IPS-18a (cell line): ENCODE data around the gene GALNT2.

Experiments
- H3K27ac ChIP-seq: one replicate; pipeline ENCODE4 v1.5.1; 2013; ENCODE audit warnings: low read length
- H3K27me3 ChIP-seq: one replicate; pipeline ENCODE4 v1.6.1; 2013; ENCODE audit warnings: mild to moderate bottlenecking, low read length; ENCODE audit not compliant: control insufficient read depth, insufficient read depth
- H3K36me3 ChIP-seq: one replicate; pipeline ENCODE4 v1.6.1; 2013; ENCODE audit warnings: low read depth, low read length; ENCODE audit not compliant: control insufficient read depth
- H3K4me1 ChIP-seq: one replicate; pipeline ENCODE4 v1.6.1; 2013; ENCODE audit warnings: low read depth, low read length; ENCODE audit not compliant: control insufficient read depth
- H3K4me3 ChIP-seq: one replicate; pipeline ENCODE4 v1.5.1; 2013; ENCODE audit warnings: low read length
- H3K9ac ChIP-seq: one replicate; pipeline ENCODE4 v1.6.1; 2013; ENCODE audit warnings: mild to moderate bottlenecking, low read length, moderate library complexity
- H3K9me3 ChIP-seq: one replicate; pipeline ENCODE4 v1.6.1; 2013; ENCODE audit warnings: low read depth, low read length; ENCODE audit not compliant: control insufficient read depth

The GALNT2 gene

DNA sequence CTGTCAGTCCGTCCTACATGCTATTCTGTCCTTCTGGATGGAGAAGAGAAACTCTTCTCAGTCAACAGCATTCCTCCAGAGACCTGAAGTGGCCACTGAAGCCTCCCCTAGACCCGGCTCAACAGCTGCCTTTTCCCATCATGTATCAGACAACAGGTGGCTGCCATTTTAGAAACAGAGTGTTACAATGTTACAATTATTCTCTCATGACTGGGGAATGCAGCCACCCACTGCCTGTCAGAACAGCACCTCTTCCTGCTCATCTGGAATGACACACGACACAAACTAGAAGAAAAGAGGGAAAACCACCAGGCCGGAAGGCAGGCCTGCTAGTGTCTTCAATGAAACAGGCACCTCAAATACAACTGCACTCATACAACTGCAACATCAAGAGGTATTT, 253.8 kb downstream of the GALNT2 start:
- Histone ChIP-seq H3K4me1 (no peaks in the 10 kb centered on the region), H3K4me3 (no peak overlapping the region), H3K27me3 (no peaks in the 10 kb centered on the region), H3K9me3 (no peaks in the 10 kb centered on the region), H3K27ac (no peak overlapping the region), H3K36me3 (peaks cover 18% of the 10 kb centered on the region), H3K9ac (no peak overlapping the region)

DNA sequence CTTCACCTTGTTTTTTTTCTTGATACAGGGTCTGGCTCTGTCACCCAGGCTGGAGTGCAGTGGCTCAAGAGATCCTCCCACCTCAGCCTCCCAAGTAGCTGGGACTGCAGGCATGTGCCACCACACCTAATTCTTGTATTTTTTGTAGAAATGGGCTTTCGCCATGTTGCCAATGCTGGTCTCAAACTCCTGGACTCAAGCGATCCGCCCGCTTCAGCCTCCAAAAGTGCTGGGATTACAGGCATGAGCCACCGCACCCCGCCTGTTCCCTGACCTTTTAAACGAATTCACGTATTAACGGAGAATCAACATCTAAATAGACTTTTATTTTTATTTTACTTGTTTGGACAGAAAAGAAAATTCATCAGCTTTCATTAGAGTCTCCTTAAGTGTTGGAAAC, 254.3 kb downstream of the GALNT2 start:
- Histone ChIP-seq H3K4me1 (no peaks in the 10 kb centered on the region), H3K36me3 (peaks cover 18% of the 10 kb centered on the region), H3K9ac (no peak overlapping the region)

GRCh38 chr1:230321741-230322420, 254.8 kb downstream of the GALNT2 start:
- H3K27me3 ChIP-seq: no peaks in the 10 kb centered on the region
- H3K4me3 ChIP-seq: no peak overlapping the region
- no peak overlapping the region for H3K9ac ChIP-seq
- no peak overlapping the region for H3K27ac ChIP-seq
- no peaks in the 10 kb centered on the region for H3K9me3 ChIP-seq
- H3K36me3 ChIP-seq: peaks cover 18% of the 10 kb centered on the region
- no peaks in the 10 kb centered on the region for H3K4me1 ChIP-seq

More for the DNA sequence above, 254.3 kb downstream of the GALNT2 start:
- Histone ChIP-seq H3K27ac (no peak overlapping the region), H3K4me3 (no peak overlapping the region), H3K27me3 (no peaks in the 10 kb centered on the region), H3K9me3 (no peaks in the 10 kb centered on the region)

- no peaks in the 10 kb centered on the region for H3K9me3 ChIP-seq
- H3K4me1 ChIP-seq: no peaks in the 10 kb centered on the region
- no peak overlapping the region for H3K4me3 ChIP-seq
- H3K9ac ChIP-seq: no peak overlapping the region
- no peaks in the 10 kb centered on the region for H3K27me3 ChIP-seq
- H3K36me3 ChIP-seq: peaks cover 18% of the 10 kb centered on the region
- no peak overlapping the region for H3K27ac ChIP-seq
Observed at GRCh38 chr1:230322421-230322756, 255.4 kb downstream of the GALNT2 start.

DNA sequence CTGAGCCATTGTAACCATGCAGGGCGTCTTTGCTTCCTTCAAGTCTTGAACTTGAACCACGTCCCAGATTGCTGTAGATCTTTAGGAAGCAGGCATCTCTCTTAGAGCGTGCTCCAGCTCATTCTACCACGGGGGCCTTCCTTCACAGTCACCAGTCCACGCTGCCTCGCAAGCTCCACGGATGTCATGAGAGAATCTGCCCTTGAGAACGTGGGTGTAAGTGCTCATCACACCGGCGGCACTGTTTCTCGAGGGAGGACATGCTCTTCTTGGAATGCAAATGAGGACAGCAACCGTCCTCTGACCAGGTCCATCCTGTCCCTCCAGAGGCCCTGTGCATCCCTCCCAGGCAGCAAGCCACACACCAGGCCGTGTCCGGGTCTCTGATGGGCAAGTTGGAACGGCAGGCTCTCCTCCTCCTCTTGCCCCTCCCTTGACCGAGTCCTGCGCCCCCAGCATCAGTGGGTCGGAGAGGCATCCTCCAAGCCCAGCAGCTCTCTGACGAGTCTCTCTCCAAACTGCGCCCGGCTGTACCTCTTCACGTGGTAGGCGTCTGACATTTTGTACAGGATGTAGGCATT, 256.0 kb downstream of the GALNT2 start:
- peaks cover 2% of the 10 kb centered on the region for H3K4me1 ChIP-seq
- H3K4me3 ChIP-seq: no peak overlapping the region
- H3K27ac ChIP-seq: no peak overlapping the region
- H3K36me3 ChIP-seq: peaks cover 18% of the 10 kb centered on the region
- H3K9me3 ChIP-seq: no peaks in the 10 kb centered on the region
- no peaks in the 10 kb centered on the region for H3K27me3 ChIP-seq
- no peak overlapping the region for H3K9ac ChIP-seq

DNA sequence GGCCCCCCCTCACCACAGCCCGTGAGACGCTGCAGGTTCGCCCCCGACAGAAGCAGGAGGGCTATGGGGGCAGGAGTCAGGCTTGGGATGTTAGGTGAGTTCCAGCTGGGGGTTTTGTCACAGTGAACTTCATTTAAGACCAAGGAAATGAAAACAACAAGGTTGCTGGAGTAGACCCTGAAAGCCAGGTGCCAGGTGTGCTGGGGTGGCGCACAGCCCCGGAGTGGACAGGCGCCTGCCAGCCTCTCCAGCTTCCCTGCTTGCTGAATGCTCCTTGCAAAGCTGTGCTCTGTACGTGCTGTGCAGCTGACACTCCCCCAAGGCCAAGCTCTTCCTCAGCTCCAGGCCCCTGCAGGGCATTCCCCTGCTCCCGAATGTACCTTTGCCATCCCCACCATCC, 256.6 kb downstream of the GALNT2 start:
- Histone ChIP-seq H3K9ac (no peak overlapping the region), H3K4me3 (no peak overlapping the region), H3K9me3 (no peaks in the 10 kb centered on the region), H3K27ac (no peak overlapping the region), H3K36me3 (peaks cover 18% of the 10 kb centered on the region), H3K4me1 (peaks cover 4% of the 10 kb centered on the region), H3K27me3 (no peaks in the 10 kb centered on the region)

DNA sequence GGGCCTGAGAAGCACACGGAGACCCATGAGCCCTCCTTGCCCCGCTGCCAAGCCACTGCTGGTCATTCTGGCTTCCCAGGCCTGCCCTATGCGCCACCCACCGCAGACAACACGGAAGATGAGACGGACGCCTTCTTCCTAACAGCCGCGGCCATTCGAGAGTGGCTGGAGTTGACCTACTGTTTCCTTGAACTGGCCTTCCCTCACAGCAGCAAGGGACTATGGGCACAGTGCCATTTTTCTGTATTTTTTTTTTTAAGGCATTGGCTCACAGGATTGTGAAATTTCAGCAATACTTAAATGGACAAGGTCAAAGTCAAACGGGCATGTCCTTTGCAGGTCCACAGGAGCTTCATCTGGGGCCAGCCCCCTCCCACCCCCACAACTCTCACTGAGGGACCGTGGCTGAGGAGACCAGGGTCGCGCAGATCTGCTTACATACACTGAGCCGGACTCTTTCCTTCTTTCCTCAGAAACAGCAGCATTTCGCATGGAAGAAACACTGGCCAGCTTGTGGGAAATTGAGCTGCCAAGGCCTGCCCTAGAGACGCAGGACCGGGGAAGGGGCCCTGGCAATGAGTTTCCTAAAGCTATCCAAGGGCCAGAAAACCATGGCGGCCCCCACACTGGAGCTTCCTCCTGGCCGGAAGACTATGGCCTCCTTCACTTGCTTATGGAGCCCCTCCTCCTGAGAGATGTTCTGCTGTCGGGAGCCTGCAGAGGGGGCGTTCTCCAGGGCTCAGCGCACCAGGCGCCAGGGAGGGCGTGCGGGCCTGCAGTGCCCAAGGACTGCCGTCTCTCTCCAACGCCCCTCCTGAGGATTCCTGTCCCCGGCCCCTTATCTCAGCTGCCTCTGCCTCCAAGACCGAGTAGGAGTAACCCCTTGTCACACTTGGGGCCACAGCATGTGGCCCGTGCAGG, 260.2 kb downstream of the GALNT2 start:
- Histone ChIP-seq H3K27me3 (no peaks in the 10 kb centered on the region), H3K27ac (no peak overlapping the region), H3K9ac (no peak overlapping the region), H3K4me1 (peaks cover 4% of the 10 kb centered on the region), H3K36me3 (peaks cover 18% of the 10 kb centered on the region), H3K4me3 (no peak overlapping the region), H3K9me3 (no peaks in the 10 kb centered on the region)

- H3K27ac ChIP-seq: no peak overlapping the region
- H3K4me1 ChIP-seq: peaks cover 5% of the 10 kb centered on the region
- H3K27me3 ChIP-seq: no peaks in the 10 kb centered on the region
- no peaks in the 10 kb centered on the region for H3K9me3 ChIP-seq
- peaks cover 15% of the 10 kb centered on the region for H3K36me3 ChIP-seq
- no peak overlapping the region for H3K9ac ChIP-seq
- no peak overlapping the region for H3K4me3 ChIP-seq
Observed at GRCh38 chr1:230327892-230328284, 260.9 kb downstream of the GALNT2 start.

DNA sequence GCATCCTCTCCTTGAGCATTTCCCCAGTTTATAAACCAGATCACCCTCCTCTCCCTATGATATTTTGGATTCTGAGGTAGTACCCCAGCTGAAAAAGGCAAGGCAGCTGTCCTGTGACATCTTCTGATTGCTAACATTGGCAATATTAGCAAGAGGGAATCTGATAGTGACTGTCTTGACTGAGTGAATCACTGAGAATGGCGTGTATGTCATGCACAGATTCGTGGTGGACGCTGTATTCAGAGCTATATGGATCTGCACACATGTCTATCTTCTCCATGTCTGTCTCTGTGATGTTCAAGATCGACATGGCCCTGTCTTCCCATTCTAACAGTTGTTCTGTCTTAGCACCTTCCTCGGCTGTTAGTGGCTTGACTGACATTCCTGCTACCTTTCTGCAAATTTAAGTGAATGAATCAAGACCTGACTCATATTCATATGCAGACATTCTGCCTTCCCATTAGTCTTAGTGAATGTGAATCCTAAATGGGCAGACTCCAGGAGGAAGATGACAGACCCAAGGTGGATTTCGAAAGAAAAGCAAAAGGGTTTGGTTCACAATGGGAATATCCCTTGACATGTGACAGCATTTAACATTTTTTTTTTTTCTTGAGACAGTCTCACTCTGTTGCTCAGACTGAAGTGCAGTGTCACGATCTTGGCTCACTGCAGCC, 261.4 kb downstream of the GALNT2 start:
- Histone ChIP-seq H3K36me3 (peaks cover 11% of the 10 kb centered on the region), H3K27ac (no peak overlapping the region), H3K4me3 (no peak overlapping the region)

GRCh38 chr1:230330157-230330556, 263.1 kb downstream of the GALNT2 start:
- peaks cover 9% of the 10 kb centered on the region for H3K4me1 ChIP-seq
- H3K27ac ChIP-seq: no peak overlapping the region
- no peaks in the 10 kb centered on the region for H3K9me3 ChIP-seq
- H3K27me3 ChIP-seq: no peaks in the 10 kb centered on the region
- H3K9ac ChIP-seq: no peak overlapping the region
- no peaks in the 10 kb centered on the region for H3K36me3 ChIP-seq
- H3K4me3 ChIP-seq: no peak overlapping the region

More for the DNA sequence above, 261.4 kb downstream of the GALNT2 start:
- no peaks in the 10 kb centered on the region for H3K27me3 ChIP-seq
- H3K9ac ChIP-seq: no peak overlapping the region
- H3K4me1 ChIP-seq: peaks cover 9% of the 10 kb centered on the region
- no peaks in the 10 kb centered on the region for H3K9me3 ChIP-seq
